Endodermal cell (in vitro differentiated cells): ENCODE data around the gene GALNT18. TPM values are rescaled to one million over a fixed set of nuclear protein-coding genes. Genes with fewer than 3 reads are reported as not detected.

Experiments
- DNase-seq: peaks from one replicate; pipeline ENCODE4 v3.0.0-alpha.2; 2017
- H3K27ac ChIP-seq: 2 replicates; pipeline ENCODE4 v1.5.1; 2013; ENCODE audit warnings: mild to moderate bottlenecking, low read depth, low read length, moderate library complexity
- H3K27me3 ChIP-seq: 2 replicates; pipeline ENCODE4 v1.6.1; 2013; ENCODE audit warnings: mild to moderate bottlenecking, low read length, moderate library complexity; ENCODE audit not compliant: insufficient read depth, control insufficient read depth, poor library complexity, severe bottlenecking
- H3K36me3 ChIP-seq: 2 replicates; pipeline ENCODE4 v1.7.0; 2013; ENCODE audit warnings: mild to moderate bottlenecking, low read length, moderate library complexity; ENCODE audit not compliant: control insufficient read depth, insufficient read depth
- H3K4me1 ChIP-seq: one replicate; pipeline ENCODE4 v1.7.0; 2013; ENCODE audit warnings: low read length; ENCODE audit not compliant: control insufficient read depth, insufficient read depth
- H3K4me3 ChIP-seq: 2 replicates; pipeline ENCODE4 v1.5.1; 2013; ENCODE audit warnings: mild to moderate bottlenecking, low read length, moderate library complexity
- H3K9ac ChIP-seq: 2 replicates; pipeline ENCODE4 v1.6.1; 2013; ENCODE audit warnings: mild to moderate bottlenecking, low read length, moderate library complexity; ENCODE audit not compliant: poor library complexity, severe bottlenecking; ENCODE audit errors: extremely low read depth
- H3K9me3 ChIP-seq: 2 replicates; pipeline ENCODE4 v1.6.1; 2013; ENCODE audit warnings: mild to moderate bottlenecking, low read length, moderate library complexity; ENCODE audit not compliant: control insufficient read depth
- H3K27ac Mint-ChIP-seq: 2 replicates; pipeline ENCODE4 v1.8.0; 2020; ENCODE audit warnings: mixed read lengths
- H3K27me3 Mint-ChIP-seq: 2 replicates; pipeline ENCODE4 v1.8.0; 2021; ENCODE audit warnings: mild to moderate bottlenecking, mixed read lengths; ENCODE audit not compliant: insufficient read depth
- H3K36me3 Mint-ChIP-seq: 2 replicates; pipeline ENCODE4 v1.8.0; 2020; ENCODE audit warnings: low read depth, mixed read lengths
- H3K4me1 Mint-ChIP-seq: 2 replicates; pipeline ENCODE4 v1.8.0; 2020; ENCODE audit warnings: mixed read lengths
- H3K4me3 Mint-ChIP-seq: 2 replicates; pipeline ENCODE4 v1.8.0; 2020; ENCODE audit warnings: mild to moderate bottlenecking, moderate library complexity, mixed read lengths
- H3K9me3 Mint-ChIP-seq: 2 replicates; pipeline ENCODE4 v1.8.0; 2020; ENCODE audit warnings: mild to moderate bottlenecking, mixed read lengths
- WGBS, 2 experiments: methylation state at CpG; one replicate each; pipeline versions ENCODE4 v1.1.5 to v1.1.7; 2013; ENCODE audit warnings: missing lambda C conversion rate in 2 of 2, mixed read lengths in 1 of 2; ENCODE audit not compliant: insufficient coverage in 1 of 2, insufficient read length in 1 of 2; 5-methylcytosine and 5-hydroxymethylcytosine counted together
- total RNA-seq, 2 donors: library from RNA; stranded (reverse); fragmentation: NEBNext Ultra II Directional in 1 of 2; extraction: Animal tissue kit (Norgen Biotek cat#: 25700) in 1 of 2; gene quantifications; 2 replicates in 1 of 2; 3 replicates in 1 of 2; pipeline ENCODE4 v1.2.1, GENCODE V29; 2021
- TF ChIP-seq, protein P1 (sequence below): fragments of 200-600 bp; sonication (generic); conservative IDR thresholded peaks from 2 replicates; pipeline ENCODE4 v1.5.0; 2021; ENCODE audit warnings: antibody characterized with exemption, mild to moderate bottlenecking

The GALNT18 gene
- total RNA-seq, 2 donors from 2014 or later = 5.1 to 9.9 TPM

DNA sequence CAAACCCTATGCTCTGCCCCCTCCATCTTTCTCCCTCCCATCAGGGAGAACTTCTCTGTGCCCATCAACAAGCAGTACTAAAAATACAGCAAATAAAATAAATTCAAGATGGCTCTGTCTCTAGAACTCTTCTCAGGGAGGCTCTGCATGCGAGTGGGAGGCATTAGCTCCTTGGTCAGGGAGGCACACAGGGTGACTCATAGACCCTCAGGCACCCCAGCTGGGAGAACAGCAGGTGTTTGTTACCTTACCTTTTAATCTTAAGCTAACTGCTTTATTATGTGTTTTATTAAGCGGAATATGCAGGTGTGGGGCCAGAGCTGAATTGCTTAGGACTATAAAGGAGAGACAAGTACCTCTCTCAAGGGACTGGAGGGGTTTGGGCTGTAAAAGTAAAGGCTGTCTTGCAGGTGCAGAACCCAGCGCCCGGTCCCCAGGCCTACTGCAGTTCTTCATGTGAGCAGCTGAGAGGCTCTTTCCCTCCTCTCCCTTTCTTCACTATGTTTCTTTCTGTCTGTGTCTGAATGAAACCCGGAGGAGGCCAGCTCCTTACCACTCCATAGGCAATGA, 289.6 kb downstream of the GALNT18 start:
- WGBS, 2 experiments = 91 to 100% methylated on average over 1 to 5 of the region's 5 CpGs
- H3K9me3 ChIP-seq = no peaks in the 10 kb centered on the region
- no peak overlapping the region for H3K27ac ChIP-seq
- H3K4me1 ChIP-seq = no peaks in the 10 kb centered on the region
- TF ChIP-seq, protein P1, sequence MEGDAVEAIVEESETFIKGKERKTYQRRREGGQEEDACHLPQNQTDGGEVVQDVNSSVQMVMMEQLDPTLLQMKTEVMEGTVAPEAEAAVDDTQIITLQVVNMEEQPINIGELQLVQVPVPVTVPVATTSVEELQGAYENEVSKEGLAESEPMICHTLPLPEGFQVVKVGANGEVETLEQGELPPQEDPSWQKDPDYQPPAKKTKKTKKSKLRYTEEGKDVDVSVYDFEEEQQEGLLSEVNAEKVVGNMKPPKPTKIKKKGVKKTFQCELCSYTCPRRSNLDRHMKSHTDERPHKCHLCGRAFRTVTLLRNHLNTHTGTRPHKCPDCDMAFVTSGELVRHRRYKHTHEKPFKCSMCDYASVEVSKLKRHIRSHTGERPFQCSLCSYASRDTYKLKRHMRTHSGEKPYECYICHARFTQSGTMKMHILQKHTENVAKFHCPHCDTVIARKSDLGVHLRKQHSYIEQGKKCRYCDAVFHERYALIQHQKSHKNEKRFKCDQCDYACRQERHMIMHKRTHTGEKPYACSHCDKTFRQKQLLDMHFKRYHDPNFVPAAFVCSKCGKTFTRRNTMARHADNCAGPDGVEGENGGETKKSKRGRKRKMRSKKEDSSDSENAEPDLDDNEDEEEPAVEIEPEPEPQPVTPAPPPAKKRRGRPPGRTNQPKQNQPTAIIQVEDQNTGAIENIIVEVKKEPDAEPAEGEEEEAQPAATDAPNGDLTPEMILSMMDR = no peak
- no peak for DNase-seq
- H3K27me3 ChIP-seq = no peaks in the 10 kb centered on the region
- Mint-ChIP-seq H3K4me1 (peaks cover 19% of the 10 kb centered on the region), H3K4me3 (no peak overlapping the region), H3K36me3 (peaks cover 2% of the 10 kb centered on the region), H3K9me3 (no peaks in the 10 kb centered on the region), H3K27ac (no peak overlapping the region), H3K27me3 (no peaks in the 10 kb centered on the region)
- H3K9ac ChIP-seq = no peak overlapping the region
- no peak overlapping the region for H3K4me3 ChIP-seq
- no peaks in the 10 kb centered on the region for H3K36me3 ChIP-seq

DNA sequence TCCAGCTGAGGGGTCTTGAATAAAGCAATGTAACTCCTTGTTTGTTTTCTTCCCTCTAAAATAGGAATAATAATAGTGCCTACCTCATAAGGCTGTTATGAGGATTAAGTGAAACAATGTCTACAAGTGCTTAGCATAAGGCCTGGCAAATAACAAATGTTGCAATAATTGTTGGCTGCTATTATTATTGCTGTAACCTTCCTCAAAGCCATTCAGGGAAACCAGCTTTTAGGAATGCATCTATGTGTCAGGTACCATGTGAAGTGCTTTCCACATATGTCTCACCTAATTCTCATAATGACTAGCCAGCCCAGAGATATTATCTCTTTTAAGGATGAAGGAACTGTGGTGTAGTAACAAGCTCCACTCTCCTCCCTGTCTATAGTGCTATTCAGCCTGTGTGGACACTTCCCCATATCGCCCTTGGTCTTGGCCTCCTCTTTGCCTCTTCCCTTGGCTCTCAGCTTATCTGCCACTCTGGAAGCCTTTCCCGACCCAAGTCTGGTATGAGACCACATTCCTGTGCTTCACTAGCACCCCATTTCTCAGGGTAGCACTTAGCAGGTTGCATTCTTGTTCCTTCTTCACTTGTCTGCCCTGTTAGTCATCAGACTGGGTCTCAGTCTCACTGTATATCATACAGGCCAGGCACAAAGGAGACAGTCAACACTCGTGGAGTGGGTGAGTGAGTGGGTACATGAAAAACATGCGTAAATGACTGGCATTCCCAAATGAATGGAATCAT, 292.6 kb downstream of the GALNT18 start:
- Histone ChIP-seq H3K36me3 (no peaks in the 10 kb centered on the region), H3K9ac (no peak overlapping the region), H3K4me1 (no peaks in the 10 kb centered on the region), H3K27me3 (no peaks in the 10 kb centered on the region), H3K4me3 (no peak overlapping the region), H3K27ac (no peak overlapping the region), H3K9me3 (no peaks in the 10 kb centered on the region)
- 90 to 91% methylated on average over 4 of the region's 4 CpGs for WGBS, 2 experiments
- Mint-ChIP-seq H3K27ac (no peak overlapping the region), H3K4me1 (no peaks in the 10 kb centered on the region), H3K27me3 (no peaks in the 10 kb centered on the region), H3K36me3 (peaks cover 13% of the 10 kb centered on the region), H3K9me3 (no peaks in the 10 kb centered on the region), H3K4me3 (no peak overlapping the region)
- DNase-seq = no peak
- TF ChIP-seq, protein P1 = no peak

DNA sequence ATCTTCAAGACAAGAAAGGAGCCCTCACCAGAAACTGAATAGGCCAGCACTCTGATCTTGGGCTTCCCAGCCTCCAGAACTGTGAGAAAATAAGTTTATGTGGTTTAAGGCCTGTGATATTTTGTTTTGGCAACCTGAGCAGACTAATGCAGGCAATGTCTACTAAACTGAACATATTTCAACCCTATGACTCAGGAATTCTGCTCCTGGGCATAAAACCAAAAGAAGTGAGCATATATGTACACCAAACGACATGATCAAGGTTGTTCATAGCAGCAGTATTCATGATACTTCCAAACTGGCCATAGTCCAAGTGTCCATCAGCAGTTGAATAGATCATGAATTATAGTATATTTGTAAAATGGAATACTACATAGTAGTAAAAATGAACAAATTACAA, 297.7 kb downstream of the GALNT18 start:
- peaks cover 7% of the 10 kb centered on the region for H3K4me1 ChIP-seq
- Mint-ChIP-seq H3K27me3 (peaks cover 3% of the 10 kb centered on the region), H3K4me1 (peaks cover 11% of the 10 kb centered on the region), H3K27ac (no peak overlapping the region), H3K4me3 (no peak overlapping the region), H3K36me3 (peaks cover 11% of the 10 kb centered on the region), H3K9me3 (peaks cover 5% of the 10 kb centered on the region)
- WGBS, 2 experiments = 88 to 92% methylated on average over 1 of the region's 1 CpG
- no peak overlapping the region for H3K9ac ChIP-seq
- TF ChIP-seq, protein P1 = no peak
- H3K4me3 ChIP-seq = no peak overlapping the region
- DNase-seq = no peak
- peaks cover 5% of the 10 kb centered on the region for H3K9me3 ChIP-seq
- no peaks in the 10 kb centered on the region for H3K36me3 ChIP-seq
- no peak overlapping the region for H3K27ac ChIP-seq
- H3K27me3 ChIP-seq = no peaks in the 10 kb centered on the region
